Endothelial cell of umbilical vein (primary cell): Measurements from ENCODE around the gene BMPR1B. TPM values are rescaled to one million over a fixed set of nuclear protein-coding genes. Genes with fewer than 3 reads are reported as not detected.

Experiments used
- BruUV-seq: library from RNA; stranded (reverse); fragments of 400-500 nt; replicated peaks from 2 replicates; lab custom pipeline; 2021; lab: Mats Ljungman, UMichigan
- CTCF ChIA-PET: fragments of 300-600, 350-600 bp; sonication (Branson Sonifier 250); formaldehyde crosslinking; loops from one replicate; lab custom pipeline; 2021; ENCODE audit warnings: antibody characterized with exemption, inconsistent platforms; lab: Charles Lee
- POLR2A ChIA-PET: fragments of 300-600, 350-600 bp; sonication (Branson Sonifier 250); formaldehyde crosslinking; loops from one replicate; lab custom pipeline; 2021; ENCODE audit warnings: antibody characterized with exemption, inconsistent platforms; lab: Charles Lee
- DNase-seq: peaks from one replicate; pipeline ENCODE4 v3.0.0-alpha.2; 2011; ENCODE audit warnings: low read depth, low spot score
- FAIRE-seq: peaks from 2 replicates; lab custom pipeline; 2011; peaks lifted over from hg19 to GRCh38; lab: Jason Lieb, UNC
- H2AFZ ChIP-seq: 2 replicates; pipeline ENCODE4 v1.6.0; 2012; ENCODE audit warnings: low read depth, low read length, control low read depth, inconsistent platforms
- H3K27ac ChIP-seq: 2 replicates; pipeline ENCODE4 v1.5.1; 2011; ENCODE audit warnings: low read depth, mild to moderate bottlenecking, control low read depth, low read length, moderate library complexity; ENCODE audit not compliant: insufficient read depth
- H3K27me3 ChIP-seq, 2 experiments: 2 replicates each; pipeline versions ENCODE4 v1.6.0 to v1.6.1; 2011; ENCODE audit warnings: low read length in 2 of 2, mixed read lengths in 1 of 2; ENCODE audit not compliant: control insufficient read depth in 2 of 2, insufficient read depth in 2 of 2
- H3K36me3 ChIP-seq, 2 experiments: 2 replicates in 1 of 2; 3 replicates in 1 of 2; pipeline ENCODE4 v1.5.1; 2011; ENCODE audit warnings: low read length in 2 of 2, mild to moderate bottlenecking in 1 of 2, moderate library complexity in 1 of 2; ENCODE audit not compliant: control insufficient read depth in 2 of 2, insufficient read depth in 2 of 2; ENCODE audit errors: extremely low read depth in 1 of 2
- H3K4me1 ChIP-seq: 3 replicates; pipeline ENCODE4 v1.5.1; 2011; ENCODE audit warnings: mild to moderate bottlenecking, low read length; ENCODE audit not compliant: control insufficient read depth, insufficient read depth; ENCODE audit errors: extremely low read depth
- H3K4me2 ChIP-seq: 2 replicates; pipeline ENCODE4 v1.6.1; 2011; ENCODE audit warnings: low read length, control low read depth, mixed read lengths; ENCODE audit not compliant: insufficient read depth
- H3K4me3 ChIP-seq, 3 experiments: fragments of 200-600 bp in 1 of 3; sonication (generic), shearing (Covaris generic) in 1 of 3; replicated peaks in 1 of 3; 2 replicates each; pipeline ENCODE4 v1.5.1; 2011 to 2016; ENCODE audit warnings: control low read depth in 3 of 3, low read length in 3 of 3, mild to moderate bottlenecking in 2 of 3, inconsistent platforms in 1 of 3, low read depth in 1 of 3, moderate library complexity in 1 of 3; ENCODE audit not compliant: insufficient read depth in 1 of 3
- H3K79me2 ChIP-seq: 2 replicates; pipeline ENCODE4 v1.6.0; 2012; ENCODE audit warnings: low read length, inconsistent platforms; ENCODE audit not compliant: control insufficient read depth, insufficient read depth
- H3K9ac ChIP-seq: replicated peaks from 2 replicates; pipeline ENCODE3; 2011; ENCODE audit warnings: low read length, control low read depth; ENCODE audit not compliant: insufficient read depth; ENCODE audit errors: extremely low read depth
- H3K9me1 ChIP-seq: replicated peaks from 3 replicates; pipeline ENCODE4 v1.6.0; 2011; ENCODE audit warnings: mild to moderate bottlenecking, low read length; ENCODE audit not compliant: control insufficient read depth, insufficient read depth; ENCODE audit errors: extremely low read depth
- H3K9me3 ChIP-seq: replicated peaks from 2 replicates; pipeline ENCODE4 v1.5.1; 2012; ENCODE audit warnings: low read length, inconsistent platforms; ENCODE audit not compliant: control insufficient read depth, insufficient read depth
- H4K20me1 ChIP-seq: replicated peaks from 2 replicates; pipeline ENCODE3; 2011; ENCODE audit warnings: mild to moderate bottlenecking, low read length; ENCODE audit not compliant: control insufficient read depth, insufficient read depth; ENCODE audit errors: extremely low read depth
- CTCF ChIP-seq, 2 donors: IDR thresholded peaks; 1 replicate in 1 of 2; 2 replicates in 1 of 2; pipeline ENCODE4 v1.5.1; 2011; ENCODE audit warnings: low read length in 2 of 2, mild to moderate bottlenecking in 2 of 2, moderate library complexity in 2 of 2, control low read depth in 1 of 2, inconsistent platforms in 1 of 2, low read depth in 1 of 2; ENCODE audit not compliant: insufficient read depth in 1 of 2; ENCODE audit errors: extremely low read depth in 1 of 2
- EZH2 ChIP-seq: IDR thresholded peaks from 2 replicates; pipeline ENCODE4 v1.6.1; 2012; ENCODE audit warnings: borderline replicate concordance, low read depth, mild to moderate bottlenecking, moderate library complexity, low read length, inconsistent platforms; ENCODE audit not compliant: severe bottlenecking
- FOS ChIP-seq: IDR thresholded peaks from 2 replicates; pipeline ENCODE4 v1.6.1; 2011; ENCODE audit warnings: mild to moderate bottlenecking, low read length, moderate library complexity, borderline replicate concordance; ENCODE audit not compliant: insufficient read depth
- GATA2 ChIP-seq: IDR thresholded peaks from 2 replicates; pipeline ENCODE4 v1.7.0; 2011; ENCODE audit warnings: low read depth, mild to moderate bottlenecking, moderate library complexity, mixed read lengths, low read length; ENCODE audit not compliant: insufficient read length, insufficient read depth
- JUN ChIP-seq: IDR thresholded peaks from 2 replicates; pipeline ENCODE4 v1.6.1; 2011; ENCODE audit warnings: borderline replicate concordance, low read depth; ENCODE audit not compliant: insufficient read length, insufficient read depth
- MAX ChIP-seq: IDR thresholded peaks from 2 replicates; pipeline ENCODE4 v1.6.1; 2011; ENCODE audit not compliant: insufficient read depth, insufficient read length
- MYC ChIP-seq: IDR thresholded peaks from one replicate; pipeline ENCODE4 v1.6.1; 2011; ENCODE audit warnings: mild to moderate bottlenecking, low read depth, low read length
- POLR2A ChIP-seq: IDR thresholded peaks from 2 replicates; pipeline ENCODE4 v1.6.1; 2012; ENCODE audit warnings: low read depth, mild to moderate bottlenecking, control low read depth, low read length
- POLR2AphosphoS5 ChIP-seq: IDR thresholded peaks from 2 replicates; pipeline ENCODE4 v1.6.1; 2012; ENCODE audit warnings: low read depth, mild to moderate bottlenecking, control low read depth, low read length, moderate library complexity; ENCODE audit not compliant: insufficient read depth
- dilution Hi-C: fragments of 300-500 bp; cut with MboI; formaldehyde crosslinking; loops from one replicate; pipeline ENCODE4 v1.15.0; 2019; ENCODE audit warnings: low sequenced_read_pairs; ENCODE audit not compliant: extremely low pct_ligation_motif_present
- intact Hi-C: fragments of 100-400 bp; cut with micrococcal nuclease; formaldehyde crosslinking; loops from one replicate; pipeline ENCODE4 v1.10.0; 2022
- polyA plus RNA-seq, 4 experiments: library from polyadenylated mRNA; depleted of rRNA in 3 of 4; stranded (reverse) in 3 of 4; unstranded in 1 of 4; fragments of >200 nt; gene quantifications; 2 replicates each; pipeline versions ENCODE4 v1.2.1 to v1.2.3, GENCODE V29; 2011 to 2012; ENCODE audit warnings: missing spikeins in 1 of 4
- total RNA-seq: library from RNA; stranded (reverse); gene quantifications from 2 replicates; pipeline ENCODE4 v1.2.3, GENCODE V29; 2021

BMPR1B gene
- total and polyA plus RNA-seq, 2 donors (not counting 3 experiments of a cell fraction or from before 2014, with no cell fraction given) = 0.28 to 2.1 TPM

GRCh38 chr4:94911106-94911505 lies 153.4 kb downstream of the BMPR1B start:
- BruUV-seq = no TSS peak
- DNase-seq (no peak), FAIRE-seq (no peak)
- no peaks in the 10 kb centered on the region for H3K36me3 ChIP-seq
- CTCF ChIA-PET = no interaction called here
- H3K27me3 ChIP-seq = no peaks in the 10 kb centered on the region
- no peak overlapping the region for H3K4me2 ChIP-seq
- no peak overlapping the region for H2AFZ ChIP-seq
- intact Hi-C loops (no loop called here), dilution Hi-C loops (no loop called here)
- TF ChIP-seq GATA2 (no peak), POLR2A (no peak), CTCF (IDR thresholded peaks at IDR 0.05; ENCODE audit: extremely low read depth in 1 of 2, insufficient read depth in 1 of 2, low read depth in 1 of 2, low read length in 2 of 2) (no peak), EZH2 (no peak), MAX (no peak), FOS (no peak), POLR2AphosphoS5 (no peak), MYC (no peak), JUN (no peak)
- no peak overlapping the region for H3K27ac ChIP-seq
- POLR2A ChIA-PET = no interaction called here
- H3K4me3 ChIP-seq = no peak overlapping the region
- no peaks in the 10 kb centered on the region for H3K79me2 ChIP-seq
- H3K9ac ChIP-seq = no peak overlapping the region
- H3K9me1 ChIP-seq = no peaks in the 10 kb centered on the region
- H4K20me1 ChIP-seq = no peaks in the 10 kb centered on the region
- H3K9me3 ChIP-seq = no peaks in the 10 kb centered on the region
- no peaks in the 10 kb centered on the region for H3K4me1 ChIP-seq
